T-cell (primary cell): ENCODE data around the gene ASL. TPM values are rescaled to one million over a fixed set of nuclear protein-coding genes. Genes with fewer than 3 reads are reported as not detected.
"Not testable (repeated sequence)": the region's sequence is repeated elsewhere in the genome, so short reads cannot be mapped to it uniquely, and the experiment has no call there.

Experiments used
- ATAC-seq, 4 experiments: fragments of 200-7000 bp in 3 of 4; fragments of 150-1000 bp in 1 of 4; cut with Tn5 transposase; replicated peaks in 1 of 4; 1 replicate in 3 of 4; 2 replicates in 1 of 4; pipeline ENCODE4 v1.10.0; 2021; ENCODE audit warnings: moderate library complexity in 3 of 4, mild to moderate bottlenecking in 2 of 4, moderate number of reproducible peaks in 1 of 4
- CTCF ChIA-PET, 2 donors: fragments of 300-600 bp; sonication (Branson Sonifier 250); formaldehyde crosslinking; loops; one replicate each; lab custom pipeline; 2022; ENCODE audit warnings: antibody characterized with exemption in 2 of 2; lab: Charles Lee
- POLR2A ChIA-PET, 2 donors: fragments of 300-600 bp; sonication (Branson Sonifier 250); formaldehyde crosslinking; loops; one replicate each; lab custom pipeline; 2022; ENCODE audit warnings: antibody characterized with exemption in 2 of 2; lab: Charles Lee
- DNase-seq, 35 experiments: peaks; one replicate each; pipeline versions ENCODE4 v3.0.0 to v3.0.0-alpha.2; 2013 to 2023
- H3K27ac ChIP-seq: one replicate; pipeline ENCODE4 v1.5.1; 2013; ENCODE audit warnings: low read length
- H3K27me3 ChIP-seq, 2 experiments: replicated peaks in 1 of 2; 1 replicate in 1 of 2; 2 replicates in 1 of 2; pipeline versions ENCODE4 v1.6.1 to v1.7.0; 2013; ENCODE audit warnings: low read length in 1 of 2, mixed read lengths in 1 of 2; ENCODE audit not compliant: control insufficient read depth in 2 of 2, insufficient read depth in 2 of 2; ENCODE audit errors: extremely low read depth in 1 of 2
- H3K36me3 ChIP-seq, 2 donors: 1 replicate in 1 of 2; 2 replicates in 1 of 2; pipeline versions ENCODE4 v1.6.1 to v1.7.0; 2013; ENCODE audit warnings: low read length in 1 of 2; ENCODE audit not compliant: control insufficient read depth in 2 of 2, insufficient read depth in 1 of 2; ENCODE audit errors: extremely low read depth in 1 of 2
- H3K4me1 ChIP-seq, 2 experiments: 1 replicate in 1 of 2; 2 replicates in 1 of 2; pipeline versions ENCODE4 v1.6.1 to v1.7.0; 2013; ENCODE audit warnings: low read length in 2 of 2, mixed read lengths in 1 of 2; ENCODE audit not compliant: insufficient read depth in 2 of 2, control insufficient read depth in 1 of 2; ENCODE audit errors: extremely low read depth in 1 of 2
- H3K4me3 ChIP-seq, 2 donors: 1 replicate in 1 of 2; 2 replicates in 1 of 2; pipeline versions ENCODE4 v1.5.1 to v1.7.0; 2013; ENCODE audit warnings: mild to moderate bottlenecking in 2 of 2, low read length in 1 of 2, moderate library complexity in 1 of 2; ENCODE audit not compliant: control insufficient read depth in 1 of 2; ENCODE audit errors: extremely low read depth in 1 of 2
- H3K9me3 ChIP-seq: 2 replicates; pipeline ENCODE4 v1.7.0; 2013
- H3K27ac Mint-ChIP-seq, 2 donors: one replicate each; pipeline ENCODE4 v1.8.0; 2020 to 2021; ENCODE audit warnings: mild to moderate bottlenecking in 2 of 2, mixed read lengths in 2 of 2
- H3K27me3 Mint-ChIP-seq, 2 donors: one replicate each; pipeline ENCODE4 v1.8.0; 2021 to 2022; ENCODE audit warnings: mixed read lengths in 2 of 2
- H3K36me3 Mint-ChIP-seq: one replicate; pipeline ENCODE4 v1.8.0; 2021; ENCODE audit warnings: mixed read lengths
- H3K4me1 Mint-ChIP-seq, 3 donors: one replicate each; pipeline ENCODE4 v1.8.0; 2020 to 2022; ENCODE audit warnings: mixed read lengths in 3 of 3, mild to moderate bottlenecking in 1 of 3
- H3K4me3 Mint-ChIP-seq, 3 donors: one replicate each; pipeline ENCODE4 v1.8.0; 2020 to 2022; ENCODE audit warnings: mild to moderate bottlenecking in 3 of 3, mixed read lengths in 3 of 3, moderate library complexity in 3 of 3
- H3K9me3 Mint-ChIP-seq, 3 donors: one replicate each; pipeline ENCODE4 v1.8.0; 2020 to 2022; ENCODE audit warnings: mixed read lengths in 3 of 3
- WGBS: methylation state at CpG from one replicate; pipeline ENCODE4 v1.1.5; 2013; ENCODE audit warnings: missing lambda C conversion rate; ENCODE audit not compliant: insufficient coverage; 5-methylcytosine and 5-hydroxymethylcytosine counted together
- total RNA-seq, 35 experiments: library from RNA in 6 of 35; stranded (reverse) in 6 of 35; fragments of 120-200 nt in 1 of 35; gene quantifications; one replicate each; pipeline versions ENCODE4 v1.2.1 to v1.2.4 and lab custom pipeline; 2013 to 2026

ASL gene
- total RNA-seq, 5 donors from 2014 or later (not counting 1 experiment from before 2014, with no cell fraction given), result 10.3 to 23.0 (median 18.5) TPM

GRCh38 chr7:66036788-66037187 lies 38.8 kb upstream of the ASL start:
- Mint-ChIP-seq H3K4me1 (peaks cover 0 to 9% (median 2%) of the 10 kb centered on the region in 3 donors), H3K36me3 (no peaks in the 10 kb centered on the region), H3K27me3 (peaks cover 0 to 10% of the 10 kb centered on the region in 2 donors), H3K9me3 (no peaks in the 10 kb centered on the region), H3K4me3 (no peak overlapping the region), H3K27ac (no peak overlapping the region)
- ATAC-seq, result no peak
- Histone ChIP-seq H3K27ac (no peak overlapping the region), H3K4me3 (no peak overlapping the region), H3K9me3 (no peaks in the 10 kb centered on the region), H3K27me3 (peaks cover 0 to 2% of the 10 kb centered on the region in 2 experiments), H3K36me3 (no peaks in the 10 kb centered on the region), H3K4me1 (no peaks in the 10 kb centered on the region)
- ChIA-PET CTCF (no interaction called here), POLR2A (no interaction called here)
- 85% methylated on average over 6 of the region's 7 CpGs for WGBS
- DNase-seq, result no peak

DNA sequence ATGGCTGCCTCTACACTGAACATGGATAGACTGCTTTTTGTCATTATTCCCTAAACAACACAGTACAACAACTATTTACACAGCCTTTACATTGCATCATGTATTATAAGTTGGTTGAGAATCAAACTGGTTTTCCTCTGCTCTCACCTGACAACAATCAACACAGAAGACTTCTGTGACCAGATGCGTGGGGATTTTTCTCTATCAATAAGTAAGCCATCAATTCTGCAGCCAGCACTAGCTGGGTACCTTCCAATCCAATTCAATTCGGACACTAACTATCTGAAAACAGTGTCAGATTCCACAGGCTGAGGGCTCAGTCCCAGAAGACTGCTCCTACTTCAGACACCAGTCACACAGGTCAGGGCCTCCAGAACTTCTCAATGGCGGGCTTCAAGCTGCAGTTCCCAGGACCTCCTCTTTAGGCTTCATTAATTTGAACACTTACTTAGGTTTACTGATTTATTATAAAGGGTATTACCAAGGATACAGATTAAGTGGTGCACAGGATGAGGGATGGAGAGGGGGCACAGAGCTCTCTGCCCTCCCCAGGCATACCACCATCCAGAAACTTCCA lies 36.4 kb upstream of the ASL start:
- WGBS, result 93% methylated on average over 2 of the region's 3 CpGs
- H3K36me3 Mint-ChIP-seq, result no peaks in the 10 kb centered on the region
- peaks cover 7 to 10% of the 10 kb centered on the region in 2 donors for H3K27me3 Mint-ChIP-seq
- H3K9me3 ChIP-seq, result no peaks in the 10 kb centered on the region
- ChIA-PET CTCF (interaction anchor here in 1 of 2 donors (1.1 kb wide), 1 partner anchor 9 kb away, joined by 3 read pairs; no protein-coding TSS in a partner anchor), POLR2A (no interaction called here)
- H3K4me3 ChIP-seq, result no peak overlapping the region
- no peak overlapping the region for H3K27ac Mint-ChIP-seq
- no peaks in the 10 kb centered on the region for H3K36me3 ChIP-seq
- H3K27me3 ChIP-seq, result peaks cover 0 to 23% of the 10 kb centered on the region in 2 experiments
- H3K27ac ChIP-seq, result no peak overlapping the region
- H3K4me1 ChIP-seq, result peaks cover 0 to 7% of the 10 kb centered on the region in 2 experiments
- peaks cover 0 to 8% (median 6%) of the 10 kb centered on the region in 3 donors for H3K4me1 Mint-ChIP-seq
- DNase-seq (no peak), ATAC-seq (no peak)
- no peak overlapping the region for H3K4me3 Mint-ChIP-seq
- no peaks in the 10 kb centered on the region for H3K9me3 Mint-ChIP-seq

GRCh38 chr7:66043681-66044497 lies 31.7 kb upstream of the ASL start:
- no peaks in the 10 kb centered on the region for H3K9me3 ChIP-seq
- ATAC-seq (peak; percentile 52 to 73 (median 65)), DNase-seq (peak in 32 of 35 experiments; percentile 1 to 38 (median 15))
- no peak overlapping the region for H3K27ac ChIP-seq
- ChIA-PET POLR2A (no interaction called here), CTCF (no interaction called here)
- peaks cover 0 to 9% (median 7%) of the 10 kb centered on the region in 3 donors for H3K4me1 Mint-ChIP-seq
- H3K27me3 ChIP-seq, result peaks cover 0 to 34% of the 10 kb centered on the region in 2 experiments
- WGBS, result 18% methylated on average over 39 of the region's 49 CpGs
- peaks cover 0 to 8% of the 10 kb centered on the region in 2 experiments for H3K4me1 ChIP-seq
- H3K36me3 Mint-ChIP-seq, result no peaks in the 10 kb centered on the region
- no peaks in the 10 kb centered on the region for H3K36me3 ChIP-seq
- no peaks in the 10 kb centered on the region for H3K9me3 Mint-ChIP-seq
- peaks cover 6 to 14% of the 10 kb centered on the region in 2 donors for H3K27me3 Mint-ChIP-seq
- no peak overlapping the region for H3K27ac Mint-ChIP-seq
- H3K4me3 Mint-ChIP-seq, result peak overlapping the region; percentile 73 to 77 (median 74)
- peak overlapping the region; percentile 45 to 64 for H3K4me3 ChIP-seq

DNA sequence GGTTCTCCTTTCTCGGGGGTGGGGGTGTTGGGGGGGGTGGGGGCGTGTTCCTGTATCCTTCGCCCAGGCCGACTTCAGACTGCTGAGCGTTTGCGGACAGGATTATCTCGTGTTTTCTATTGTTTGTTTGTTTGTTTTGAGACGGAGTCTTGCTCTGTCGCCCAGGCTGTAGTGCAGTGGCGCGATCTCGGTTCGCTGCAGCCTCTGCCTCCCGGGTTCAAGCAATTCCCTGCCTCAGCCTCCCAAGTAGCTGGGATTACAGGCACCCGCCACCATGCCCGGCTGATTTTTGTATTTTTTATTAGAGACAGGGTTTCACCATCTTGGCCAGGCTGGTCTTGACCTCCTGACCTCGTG lies 31.1 kb upstream of the ASL start:
- H3K4me1 Mint-ChIP-seq, POLR2A ChIA-PET, H3K27ac ChIP-seq, H3K9me3 ChIP-seq, CTCF ChIA-PET, H3K36me3 ChIP-seq, H3K4me1 ChIP-seq, H3K27ac Mint-ChIP-seq, H3K36me3 Mint-ChIP-seq, H3K9me3 Mint-ChIP-seq, DNase-seq: not testable (repeated sequence)
- H3K4me3 ChIP-seq, result peak overlapping the region in 1 of 2 donors; percentile 45
- Mint-ChIP-seq H3K4me3 (peak overlapping the region; percentile 73 to 77 (median 74)), H3K27me3 (peaks cover 6 to 14% of the 10 kb centered on the region in 2 donors)
- 3% methylated on average over 6 of the region's 17 CpGs for WGBS
- ATAC-seq, result peak in 1 of 4 experiments; percentile 5
- peaks cover 0 to 34% of the 10 kb centered on the region in 2 experiments for H3K27me3 ChIP-seq

DNA sequence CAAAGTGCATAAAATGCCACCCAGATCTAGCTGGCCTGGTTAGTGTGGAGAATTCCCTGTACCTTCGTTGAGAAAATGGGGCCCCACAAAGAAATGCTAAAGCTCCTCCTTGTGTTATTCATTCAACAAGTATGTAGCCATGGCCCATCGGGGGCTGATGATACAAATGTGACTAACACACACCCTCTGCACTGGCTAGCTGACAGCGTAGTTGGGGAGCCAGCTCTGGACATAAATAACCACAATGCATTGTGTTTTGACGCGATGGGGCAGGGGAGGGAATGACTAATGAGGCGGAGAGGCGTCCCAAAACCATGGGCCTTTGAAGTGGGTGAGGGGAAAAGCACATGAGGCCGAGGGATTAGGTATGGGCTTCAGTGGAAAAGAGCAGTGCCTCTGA lies 28.2 kb upstream of the ASL start:
- H3K27me3 Mint-ChIP-seq, result peaks cover 0 to 14% of the 10 kb centered on the region in 2 donors

GRCh38 chr7:66049886-66050285 lies 25.7 kb upstream of the ASL start:
- not testable (repeated sequence) for H3K36me3 ChIP-seq

More for the DNA sequence above, 28.2 kb upstream of the ASL start:
- Mint-ChIP-seq H3K4me3 (no peak overlapping the region), H3K4me1 (peaks cover 0 to 9% (median 7%) of the 10 kb centered on the region in 3 donors), H3K36me3 (no peaks in the 10 kb centered on the region), H3K9me3 (no peaks in the 10 kb centered on the region), H3K27ac (no peak overlapping the region)
- Histone ChIP-seq H3K4me3 (no peak overlapping the region), H3K4me1 (peaks cover 0 to 8% of the 10 kb centered on the region in 2 experiments), H3K9me3 (no peaks in the 10 kb centered on the region), H3K27ac (no peak overlapping the region), H3K36me3 (no peaks in the 10 kb centered on the region), H3K27me3 (peaks cover 0 to 26% of the 10 kb centered on the region in 2 experiments)
- ChIA-PET CTCF (no interaction called here), POLR2A (no interaction called here)
- WGBS, result 75% methylated on average over 7 of the region's 8 CpGs
- DNase-seq, result no peak
- no peak for ATAC-seq

More at GRCh38 chr7:66049886-66050285, 25.7 kb upstream of the ASL start:
- CTCF ChIA-PET, H3K27me3 Mint-ChIP-seq, H3K27ac ChIP-seq, H3K4me1 ChIP-seq, H3K27me3 ChIP-seq, DNase-seq, H3K36me3 Mint-ChIP-seq, H3K4me3 Mint-ChIP-seq, ATAC-seq, POLR2A ChIA-PET, H3K9me3 Mint-ChIP-seq, H3K4me1 Mint-ChIP-seq, H3K4me3 ChIP-seq, H3K27ac Mint-ChIP-seq, H3K9me3 ChIP-seq: not testable (repeated sequence)
- WGBS, result 100% methylated on average over 1 of the region's 4 CpGs
